ENCODE measurements around the gene MEX3D. TPM values are rescaled to one million over a fixed set of nuclear protein-coding genes. Genes with fewer than 3 reads are reported as not detected.

MEX3D gene
- total and polyA plus RNA-seq, 2 experiments from 2014 or later, result 4.5 to 49.7 TPM

DNA sequence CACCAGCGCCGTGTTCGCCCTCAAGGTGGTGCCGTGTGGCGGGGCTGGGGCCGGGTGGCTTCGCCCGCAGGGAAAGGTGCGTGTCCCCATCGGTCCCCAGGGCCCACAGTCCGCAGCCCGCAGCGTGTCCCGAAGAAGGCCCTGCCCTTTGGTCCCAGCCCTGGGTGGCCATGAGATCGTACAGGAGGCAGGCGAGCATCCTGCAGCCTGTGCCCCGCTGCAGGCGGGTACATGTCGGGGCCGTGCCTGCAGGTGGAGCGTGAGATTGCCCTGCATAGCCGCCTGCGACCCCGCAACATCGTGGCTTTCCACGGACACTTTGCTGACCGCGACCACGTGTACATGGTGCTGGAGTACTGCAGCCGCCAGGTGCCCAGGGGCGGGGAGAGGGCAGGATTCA, 42.8 kb downstream of the MEX3D start:
- no peak for DNase-seq (ENCODE audit: low read depth in 1 of 2, low spot score in 1 of 2)
- H3K4me3 ChIP-seq, result no peak overlapping the region
- no peak overlapping the region for H3K27ac ChIP-seq
- TF ChIP-seq, protein P1, sequence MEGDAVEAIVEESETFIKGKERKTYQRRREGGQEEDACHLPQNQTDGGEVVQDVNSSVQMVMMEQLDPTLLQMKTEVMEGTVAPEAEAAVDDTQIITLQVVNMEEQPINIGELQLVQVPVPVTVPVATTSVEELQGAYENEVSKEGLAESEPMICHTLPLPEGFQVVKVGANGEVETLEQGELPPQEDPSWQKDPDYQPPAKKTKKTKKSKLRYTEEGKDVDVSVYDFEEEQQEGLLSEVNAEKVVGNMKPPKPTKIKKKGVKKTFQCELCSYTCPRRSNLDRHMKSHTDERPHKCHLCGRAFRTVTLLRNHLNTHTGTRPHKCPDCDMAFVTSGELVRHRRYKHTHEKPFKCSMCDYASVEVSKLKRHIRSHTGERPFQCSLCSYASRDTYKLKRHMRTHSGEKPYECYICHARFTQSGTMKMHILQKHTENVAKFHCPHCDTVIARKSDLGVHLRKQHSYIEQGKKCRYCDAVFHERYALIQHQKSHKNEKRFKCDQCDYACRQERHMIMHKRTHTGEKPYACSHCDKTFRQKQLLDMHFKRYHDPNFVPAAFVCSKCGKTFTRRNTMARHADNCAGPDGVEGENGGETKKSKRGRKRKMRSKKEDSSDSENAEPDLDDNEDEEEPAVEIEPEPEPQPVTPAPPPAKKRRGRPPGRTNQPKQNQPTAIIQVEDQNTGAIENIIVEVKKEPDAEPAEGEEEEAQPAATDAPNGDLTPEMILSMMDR (IDR thresholded peaks at IDR 0.05; ENCODE audit: low read depth, low read length), result no peak
- H3K4me1 ChIP-seq (ENCODE audit: low read depth), result no peaks in the 10 kb centered on the region
- no peaks in the 10 kb centered on the region for H3K36me3 ChIP-seq
- peaks cover 79% of the 10 kb centered on the region for H3K27me3 ChIP-seq
- H3K9me3 ChIP-seq (ENCODE audit: low read depth), result no peaks in the 10 kb centered on the region

DNA sequence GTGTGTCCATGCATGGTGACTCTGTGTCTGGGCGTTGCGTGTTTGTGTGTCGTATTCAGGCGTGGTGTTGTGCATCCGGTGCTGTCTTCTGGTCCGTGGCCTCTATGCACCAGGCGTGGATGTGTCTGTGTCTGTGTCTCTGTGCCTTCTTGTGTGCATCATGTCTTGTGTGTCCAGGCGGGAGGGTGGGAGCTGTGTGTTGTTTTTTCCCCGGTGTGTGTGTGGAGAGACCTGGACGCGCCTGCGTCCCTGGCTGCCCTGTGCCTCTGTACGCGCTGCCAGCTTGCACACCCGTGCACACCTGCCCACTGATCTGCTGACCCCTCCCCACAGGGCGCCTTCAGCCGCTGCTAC, 43.2 kb downstream of the MEX3D start:
- H3K27ac ChIP-seq, result no peak overlapping the region
- no peaks in the 10 kb centered on the region for H3K4me1 ChIP-seq (ENCODE audit: low read depth)
- TF ChIP-seq, protein P1 (IDR thresholded peaks at IDR 0.05; ENCODE audit: low read depth, low read length), result no peak
- DNase-seq (ENCODE audit: low read depth in 1 of 2, low spot score in 1 of 2), result no peak
- H3K27me3 ChIP-seq, result peaks cover 83% of the 10 kb centered on the region
- no peak overlapping the region for H3K4me3 ChIP-seq
- no peaks in the 10 kb centered on the region for H3K9me3 ChIP-seq (ENCODE audit: low read depth)
- no peaks in the 10 kb centered on the region for H3K36me3 ChIP-seq

DNA sequence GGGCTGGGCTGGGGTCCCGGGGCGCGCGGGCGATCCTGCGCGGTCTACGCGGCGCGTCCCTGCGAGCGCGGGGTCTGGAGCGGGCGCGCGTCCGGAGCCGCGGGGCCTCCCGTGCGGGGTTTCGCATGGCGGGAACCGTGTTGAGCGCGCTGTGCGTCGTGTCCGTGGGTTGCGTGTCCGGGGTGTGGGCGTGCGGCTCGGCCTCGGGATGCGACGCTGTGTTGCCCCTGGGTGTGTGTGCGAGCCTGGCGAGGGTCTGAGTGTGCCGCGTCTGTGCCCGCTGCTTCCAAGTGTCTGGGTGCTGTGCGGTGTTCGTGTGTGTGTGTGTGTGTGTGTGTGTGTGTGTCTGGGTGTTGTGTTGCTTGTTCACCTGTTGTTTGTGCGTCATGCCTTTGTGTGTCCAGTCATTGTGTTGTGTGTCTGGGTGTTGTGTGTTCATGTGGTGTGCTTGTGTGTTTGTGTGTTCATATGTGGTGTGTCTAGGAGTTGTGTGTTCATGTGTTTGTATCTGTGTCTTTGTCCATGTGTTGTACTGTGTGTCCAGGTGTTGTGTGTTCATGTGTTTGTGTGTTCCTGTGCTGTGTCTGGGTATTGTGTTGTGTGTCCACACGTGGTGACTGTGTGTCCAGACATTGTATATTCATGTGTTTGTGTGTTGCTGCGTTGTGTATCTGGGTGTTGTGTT, 43.7 kb downstream of the MEX3D start:
- no peak overlapping the region for H3K27ac ChIP-seq
- H3K4me3 ChIP-seq, result peak overlapping the region; percentile 28
- no peaks in the 10 kb centered on the region for H3K4me1 ChIP-seq (ENCODE audit: low read depth)
- no peaks in the 10 kb centered on the region for H3K36me3 ChIP-seq
- H3K9me3 ChIP-seq (ENCODE audit: low read depth), result no peaks in the 10 kb centered on the region
- H3K27me3 ChIP-seq, result peaks cover 81% of the 10 kb centered on the region
- DNase-seq (ENCODE audit: low read depth in 1 of 2, low spot score in 1 of 2), result no peak
- TF ChIP-seq, protein P1 (IDR thresholded peaks at IDR 0.05; ENCODE audit: low read depth, low read length), result no peak

DNA sequence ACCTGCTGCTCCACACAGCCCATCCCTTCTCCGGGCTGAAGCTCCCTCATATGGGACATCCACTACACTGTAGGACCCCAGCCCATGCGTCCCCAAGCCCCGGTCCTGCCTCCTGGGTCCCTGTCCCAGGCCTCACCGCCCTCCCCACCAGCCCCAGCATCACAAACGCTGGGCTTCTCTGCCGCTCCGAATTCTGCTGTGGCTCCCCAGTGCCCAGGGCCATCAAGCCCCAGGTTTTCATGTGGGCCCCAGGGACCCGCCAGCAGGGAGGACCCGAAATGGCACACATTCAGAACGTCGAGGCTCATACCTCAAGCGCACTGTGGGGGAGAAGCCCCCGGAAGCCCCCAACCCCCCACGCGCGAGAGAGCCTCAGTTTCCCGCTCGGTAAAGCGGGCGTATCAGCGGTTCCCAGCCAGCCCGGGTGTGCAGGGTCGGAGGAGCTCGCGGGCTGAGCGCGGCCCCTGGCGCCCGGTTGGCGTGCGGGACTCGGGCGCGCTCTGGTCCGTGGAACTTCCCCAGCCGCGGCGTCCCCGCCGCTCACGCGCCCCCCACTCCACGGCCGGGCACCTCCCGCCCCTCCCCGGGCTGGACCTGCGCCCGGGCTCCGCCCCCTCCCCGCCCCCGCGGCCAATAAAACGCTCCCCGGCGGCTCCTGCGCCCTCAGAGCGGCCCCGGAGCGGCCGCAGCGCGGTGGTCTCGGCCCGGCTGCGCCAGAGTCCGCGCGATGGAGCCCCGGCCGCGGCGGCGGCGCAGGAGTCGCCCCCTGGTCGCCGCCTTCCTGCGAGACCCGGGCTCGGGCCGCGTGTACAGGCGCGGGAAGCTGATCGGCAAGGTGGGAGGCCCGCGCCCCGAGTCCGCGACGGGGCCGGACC, 44.5 kb downstream of the MEX3D start, which contains the start of gene PLK5:
PLK5 (plus strand) TSS at position 666 of the 875 bp plus-strand sequence. CDS start 2,920 bp downstream, outside the sequence.
- TF ChIP-seq, protein P1 (IDR thresholded peaks at IDR 0.05; ENCODE audit: low read depth, low read length), result no peak
- Histone ChIP-seq H3K4me3 (peak within 1 kb of the TSS; percentile 28), H3K27ac (no peak within 1 kb of the TSS), H3K36me3 (no peaks in the 10 kb centered on the region), H3K27me3 (peaks cover 77% of the 10 kb centered on the region), H3K9me3 (ENCODE audit: low read depth) (no peaks in the 10 kb centered on the region), H3K4me1 (ENCODE audit: low read depth) (no peaks in the 10 kb centered on the region)
- peak in 1 of 2 donors; percentile 42 for DNase-seq (ENCODE audit: low read depth in 1 of 2, low spot score in 1 of 2)

DNA sequence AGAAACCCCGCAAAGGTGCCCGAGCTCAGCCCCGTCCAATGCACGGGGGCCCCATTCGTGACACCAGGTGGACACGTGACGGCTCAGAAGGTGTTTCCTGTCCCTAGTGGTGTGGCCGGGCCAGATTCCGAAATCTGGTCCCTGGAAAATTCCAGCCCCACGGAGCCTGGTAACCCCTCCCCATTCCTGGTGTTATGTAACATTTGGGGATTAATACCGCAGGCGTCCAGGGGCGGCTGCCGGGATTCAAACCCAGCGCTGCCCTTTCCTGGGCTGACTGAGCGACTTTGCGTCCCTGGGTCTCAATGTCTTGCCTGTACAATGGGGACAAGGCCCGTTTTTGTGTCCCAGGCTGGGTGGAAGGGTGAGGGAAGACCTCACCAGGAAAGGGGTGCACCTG, 45.3 kb downstream of the MEX3D start:
- no peak for DNase-seq (ENCODE audit: low read depth in 1 of 2, low spot score in 1 of 2)
- H3K27ac ChIP-seq, result no peak overlapping the region
- no peaks in the 10 kb centered on the region for H3K4me1 ChIP-seq (ENCODE audit: low read depth)
- no peak overlapping the region for H3K4me3 ChIP-seq
- no peaks in the 10 kb centered on the region for H3K36me3 ChIP-seq
- H3K9me3 ChIP-seq (ENCODE audit: low read depth), result no peaks in the 10 kb centered on the region
- TF ChIP-seq, protein P1 (IDR thresholded peaks at IDR 0.05; ENCODE audit: low read depth, low read length), result no peak
- peaks cover 77% of the 10 kb centered on the region for H3K27me3 ChIP-seq
